ENCODE measurements around the gene AIRE.

- TF ChIP-seq POLR2A (IDR thresholded peaks at IDR 0.05) (no peak), CTCF (IDR thresholded peaks at IDR 0.05) (no peak)
Measured at GRCh38 chr21:44347911-44348451, 62.3 kb downstream of the AIRE start.

Measured in uterus (tissue), 2 donors.